Stimulated activated CD4-positive, alpha-beta T cell treated with anti-CD3 and anti-CD28 coated beads, Interleukin-4, amount 100 ng/mL, for 24 hours (primary cell): ENCODE measurements around the gene CTSF.
"Not testable (repeated sequence)": the region's sequence is repeated elsewhere in the genome, so short reads cannot be mapped to it uniquely, and the experiment has no call there.

ENCODE experiments used
- DNase-seq: peaks from one replicate; pipeline ENCODE4 v3.0.0-alpha.2; 2020

Gene CTSF

DNA sequence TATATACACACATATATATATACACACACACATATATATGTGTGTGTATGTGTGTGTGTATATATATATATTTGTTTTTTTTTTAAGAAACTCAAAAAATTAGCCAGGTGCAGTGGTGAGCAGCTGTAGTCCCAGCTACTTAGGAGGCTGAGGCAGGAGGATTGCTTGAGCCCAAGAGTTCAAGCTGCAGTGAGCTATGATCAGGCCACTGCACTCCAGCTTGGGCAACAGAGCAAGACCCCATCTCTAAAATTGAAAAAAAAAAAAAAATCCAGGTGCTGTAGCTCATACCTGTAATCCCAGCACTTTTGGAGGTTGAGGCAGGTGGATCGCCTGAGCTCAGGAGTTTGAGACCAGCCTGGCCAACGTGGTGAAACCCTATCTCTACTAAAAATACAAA lies 20.9 kb upstream of the CTSF start:
- not testable (repeated sequence) for DNase-seq

DNA sequence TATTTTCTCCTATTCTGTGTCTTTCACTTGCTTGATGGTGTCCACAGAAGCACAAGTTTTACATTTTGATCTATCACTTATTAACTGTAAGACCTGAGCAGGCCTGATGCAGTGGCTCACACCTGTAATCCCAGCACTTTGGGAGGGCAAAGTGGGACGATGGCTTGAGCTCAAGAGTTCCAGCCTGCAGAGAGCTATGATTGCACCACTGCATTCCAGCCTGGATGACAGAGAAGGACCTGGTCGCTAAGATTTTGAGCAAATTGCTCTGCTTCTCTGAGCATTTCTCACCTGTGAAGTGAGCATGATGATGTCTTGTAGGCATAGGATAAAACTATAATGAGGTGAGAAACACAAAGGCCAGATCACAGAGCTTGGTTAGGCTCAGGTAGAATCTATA lies 17.7 kb upstream of the CTSF start:
- DNase-seq: no peak

DNA sequence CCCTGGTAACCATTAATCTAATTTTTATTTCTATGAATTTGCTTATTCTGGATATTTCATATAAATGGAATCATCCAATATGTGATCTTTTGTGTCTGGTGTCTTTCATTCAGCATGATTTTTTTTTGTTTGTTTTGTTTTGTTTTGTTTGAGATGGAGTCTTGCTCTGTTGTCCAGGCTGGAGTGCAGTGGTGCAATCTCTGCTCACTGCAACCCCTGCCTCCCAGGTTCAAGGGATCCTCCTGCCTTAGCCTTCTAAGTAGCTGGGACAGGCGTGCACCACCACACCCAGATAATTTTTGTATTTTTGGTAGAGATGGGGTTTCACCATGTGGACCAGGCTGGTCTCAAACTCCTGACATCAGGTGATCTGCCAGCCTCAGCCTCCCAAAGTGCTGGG lies 17.0 kb upstream of the CTSF start:
- not testable (repeated sequence) for DNase-seq

DNA sequence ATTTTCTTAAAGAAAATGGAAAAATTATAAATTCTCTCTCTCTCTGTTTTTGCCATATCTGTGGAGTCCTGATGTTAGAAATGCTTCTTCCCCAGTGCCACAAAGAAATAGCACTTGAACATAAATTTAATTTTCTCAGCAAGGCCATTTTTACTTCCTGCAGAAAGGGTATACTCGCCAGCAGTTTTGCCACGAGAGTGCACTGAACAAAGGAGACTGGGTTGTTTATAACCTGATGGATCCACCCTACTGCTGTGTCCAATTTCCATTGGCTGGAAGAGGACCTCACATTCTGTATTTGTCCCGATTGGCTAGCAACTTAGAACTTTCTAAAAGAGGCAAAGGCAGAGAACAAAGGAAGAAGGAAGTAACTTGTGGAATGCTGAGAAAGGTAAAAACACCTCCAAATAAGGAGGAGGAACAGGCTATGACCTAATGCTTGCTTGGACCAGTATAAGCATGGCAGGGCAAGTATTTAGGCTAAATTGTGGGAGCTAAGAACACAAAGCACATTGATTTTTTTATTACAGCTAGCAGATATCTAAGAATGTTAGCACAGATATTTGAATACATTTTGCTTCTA lies 14.2 kb upstream of the CTSF start:
- not testable (repeated sequence) for DNase-seq

GRCh38 chr11:66581261-66581660 lies 12.9 kb upstream of the CTSF start:
- no peak for DNase-seq

GRCh38 chr11:66580803-66581202 lies 12.4 kb upstream of the CTSF start:
- no peak for DNase-seq

- peak; percentile 88 for DNase-seq
Observed at GRCh38 chr11:66579017-66579606, 10.7 kb upstream of the CTSF start.

GRCh38 chr11:66570850-66571180 lies 2.4 kb upstream of the CTSF start:
- no peak for DNase-seq

DNA sequence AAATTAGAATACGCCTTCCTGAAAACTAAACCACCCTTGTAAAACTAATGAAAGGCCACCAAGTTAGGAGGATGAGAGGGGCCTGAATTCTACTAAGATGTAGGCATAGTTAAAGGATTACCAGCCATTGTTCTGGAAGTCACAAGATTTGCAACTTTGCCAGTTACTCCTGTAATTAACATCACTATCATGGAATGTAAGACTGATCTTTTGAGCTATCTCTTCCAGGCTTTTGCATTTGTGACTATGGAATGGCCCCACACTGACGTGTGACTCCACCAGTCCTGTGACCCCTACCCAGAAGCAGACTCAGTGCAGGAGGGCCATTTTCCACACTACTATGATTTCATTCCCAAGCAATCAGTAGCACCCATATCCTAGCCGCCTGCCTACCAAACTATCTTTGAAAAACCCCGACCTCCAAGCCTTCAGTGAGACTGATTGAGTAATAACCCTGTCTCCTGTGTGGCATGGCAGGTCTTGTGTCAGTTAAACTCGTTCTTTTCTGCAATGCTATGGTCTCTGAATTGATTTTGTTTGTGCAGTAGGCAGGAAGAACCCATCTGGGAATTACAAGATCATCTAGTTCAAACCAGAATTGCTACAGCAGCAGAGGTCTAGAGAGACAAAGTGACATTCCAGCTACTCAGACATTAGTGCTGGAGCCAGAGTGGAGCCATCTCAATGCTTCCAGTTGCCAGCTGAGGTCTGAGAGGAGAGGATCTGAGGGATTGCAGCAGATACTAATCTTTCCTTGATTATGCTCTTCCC lies 1.9 kb upstream of the CTSF start:
- DNase-seq: no peak

DNA sequence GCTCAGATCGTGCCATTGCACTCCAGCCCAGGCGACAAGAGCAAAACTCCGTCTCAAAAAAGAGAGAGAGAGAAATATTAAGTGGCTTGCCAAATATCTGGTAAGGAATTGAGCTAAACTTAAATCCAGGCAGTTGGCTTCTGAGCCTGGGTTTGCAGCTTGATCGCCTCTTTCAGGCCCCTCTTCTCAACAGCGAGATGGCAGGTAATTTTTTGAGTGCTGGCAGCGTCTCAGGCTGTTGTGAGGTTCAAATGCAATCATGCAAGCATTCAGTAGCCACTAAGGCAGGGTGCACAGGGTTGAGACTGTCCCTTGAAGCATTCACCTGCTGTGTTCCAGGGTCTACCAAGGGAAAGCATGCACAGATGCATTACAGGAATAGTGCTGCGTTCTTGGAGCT lies 670 bp upstream of the CTSF start:
- no peak for DNase-seq

GRCh38 chr11:66567787-66568123 lies 651 bp downstream of the CTSF start:
- no peak for DNase-seq

DNA sequence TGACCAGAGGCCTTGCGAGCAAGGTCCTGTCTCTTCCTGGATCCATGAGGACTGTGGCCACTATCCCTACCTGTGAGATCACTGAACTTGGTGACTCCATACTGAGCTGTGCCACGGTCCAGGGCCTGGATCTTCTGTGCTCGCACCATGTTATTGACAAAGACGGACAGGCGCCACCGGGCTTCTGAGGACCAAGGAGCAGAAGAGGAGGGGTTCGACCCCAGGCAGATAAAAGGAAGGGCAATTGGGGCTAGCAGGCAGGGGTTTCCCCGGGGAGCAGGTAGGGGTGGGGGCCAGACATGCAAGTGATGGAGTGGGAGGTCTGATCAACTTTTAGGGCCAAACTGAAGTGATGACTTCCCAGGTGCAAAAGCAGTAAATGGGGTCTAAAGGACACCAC lies 2.2 kb downstream of the CTSF start:
- no peak for DNase-seq

DNA sequence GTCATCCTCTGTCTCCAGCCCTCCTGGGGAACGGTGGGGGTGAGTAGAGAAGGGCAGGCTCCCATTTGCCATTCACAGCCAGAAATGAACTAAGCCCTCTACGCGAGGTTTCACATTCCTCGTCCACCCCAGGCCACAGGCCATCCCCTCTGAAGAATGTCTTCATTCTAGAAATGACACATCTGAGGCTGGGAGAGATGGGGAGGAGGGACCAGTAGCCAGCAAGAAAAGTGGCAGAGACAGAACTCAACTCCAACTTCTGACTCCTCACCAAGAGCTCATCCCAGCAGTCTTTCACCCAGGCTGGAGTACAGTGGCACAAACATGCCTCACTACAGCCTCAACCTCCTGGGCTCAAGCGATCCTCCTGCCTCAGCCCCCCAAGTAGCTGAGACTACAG lies 3.4 kb downstream of the CTSF start:
- no peak for DNase-seq

DNA sequence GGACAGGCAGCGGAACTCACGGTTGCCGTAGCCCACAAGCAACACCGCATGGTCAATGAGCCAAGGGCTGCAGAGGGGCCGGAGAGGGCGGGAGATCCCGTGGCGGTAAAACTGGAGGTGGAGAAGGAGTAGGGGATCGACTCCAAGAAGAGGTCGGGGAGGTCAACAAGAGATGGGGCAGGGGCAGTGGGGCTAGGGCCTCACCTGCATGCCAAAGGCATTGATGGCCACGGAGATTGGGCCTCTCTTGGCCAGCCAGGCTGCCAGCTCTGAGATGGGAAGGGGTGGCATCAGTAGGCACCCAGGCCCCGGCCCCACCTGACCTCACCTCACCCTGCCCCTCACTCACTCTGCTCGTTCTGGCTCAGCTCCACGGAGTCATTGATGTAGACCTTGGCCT lies 3.9 kb downstream of the CTSF start:
- no peak for DNase-seq

DNA sequence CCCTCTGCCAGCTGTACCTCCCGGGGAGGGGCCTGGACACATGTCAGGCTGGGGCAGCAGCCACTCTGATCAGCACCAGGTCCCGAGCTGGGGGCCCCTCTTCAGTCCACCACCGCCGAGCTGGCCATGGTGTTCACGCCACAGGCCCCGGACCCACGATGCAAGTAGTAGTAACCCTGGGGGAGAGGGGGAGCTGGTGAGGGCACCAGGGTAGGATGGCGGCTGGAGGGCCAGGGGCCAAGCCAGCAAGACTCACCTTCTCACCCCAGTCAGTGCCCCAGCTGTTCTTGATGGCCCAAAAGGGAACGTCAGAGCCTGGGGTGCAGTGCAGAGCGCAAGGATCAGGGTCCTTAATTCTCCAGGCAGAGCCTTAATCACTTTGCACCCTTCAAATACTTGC lies 4.6 kb downstream of the CTSF start:
- DNase-seq: no peak

DNA sequence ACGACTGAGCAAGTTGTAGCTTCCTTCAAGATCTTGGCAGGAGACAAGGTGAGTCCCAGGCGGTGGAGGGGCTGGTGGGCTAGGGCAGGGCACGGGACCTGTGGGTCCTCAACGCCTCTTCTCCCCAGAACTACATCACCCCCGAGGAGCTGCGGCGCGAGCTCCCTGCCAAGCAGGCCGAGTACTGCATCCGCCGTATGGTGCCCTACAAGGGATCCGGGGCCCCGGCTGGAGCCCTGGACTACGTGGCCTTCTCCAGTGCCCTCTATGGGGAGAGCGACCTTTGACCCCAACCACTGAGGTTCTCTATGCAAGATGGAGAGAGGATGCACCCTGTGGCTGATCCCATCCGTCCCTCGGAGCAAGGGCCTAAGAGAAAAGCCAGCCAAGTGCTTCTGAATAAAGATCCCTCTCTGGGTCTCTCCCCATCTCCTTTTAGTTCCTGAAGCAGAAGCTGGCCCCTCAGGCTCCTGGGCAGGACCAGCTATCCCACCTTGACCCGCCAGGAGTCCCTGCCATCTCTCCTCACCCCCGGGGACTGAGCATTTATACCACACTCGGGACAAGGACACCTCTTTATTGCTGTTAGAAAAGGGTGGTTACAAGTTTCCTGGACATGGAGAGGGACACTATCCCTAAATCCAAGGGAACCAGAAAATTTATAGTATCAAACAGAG lies 5.4 kb downstream of the CTSF start:
- DNase-seq: no peak

- no peak for DNase-seq
Observed at GRCh38 chr11:66562275-66562674, 6.1 kb downstream of the CTSF start.

DNA sequence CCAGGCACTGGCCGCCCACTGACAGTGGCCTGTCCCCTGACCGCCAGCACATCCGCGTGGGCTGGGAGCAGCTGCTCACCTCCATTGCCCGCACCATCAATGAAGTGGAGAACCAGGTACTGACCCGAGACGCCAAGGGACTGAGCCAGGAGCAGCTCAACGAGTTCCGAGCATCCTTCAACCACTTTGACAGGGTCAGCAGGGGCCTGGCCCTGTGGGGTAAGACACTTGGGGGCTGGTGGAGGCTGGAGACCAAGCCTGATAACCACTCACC lies 6.5 kb downstream of the CTSF start:
- no peak for DNase-seq

DNA sequence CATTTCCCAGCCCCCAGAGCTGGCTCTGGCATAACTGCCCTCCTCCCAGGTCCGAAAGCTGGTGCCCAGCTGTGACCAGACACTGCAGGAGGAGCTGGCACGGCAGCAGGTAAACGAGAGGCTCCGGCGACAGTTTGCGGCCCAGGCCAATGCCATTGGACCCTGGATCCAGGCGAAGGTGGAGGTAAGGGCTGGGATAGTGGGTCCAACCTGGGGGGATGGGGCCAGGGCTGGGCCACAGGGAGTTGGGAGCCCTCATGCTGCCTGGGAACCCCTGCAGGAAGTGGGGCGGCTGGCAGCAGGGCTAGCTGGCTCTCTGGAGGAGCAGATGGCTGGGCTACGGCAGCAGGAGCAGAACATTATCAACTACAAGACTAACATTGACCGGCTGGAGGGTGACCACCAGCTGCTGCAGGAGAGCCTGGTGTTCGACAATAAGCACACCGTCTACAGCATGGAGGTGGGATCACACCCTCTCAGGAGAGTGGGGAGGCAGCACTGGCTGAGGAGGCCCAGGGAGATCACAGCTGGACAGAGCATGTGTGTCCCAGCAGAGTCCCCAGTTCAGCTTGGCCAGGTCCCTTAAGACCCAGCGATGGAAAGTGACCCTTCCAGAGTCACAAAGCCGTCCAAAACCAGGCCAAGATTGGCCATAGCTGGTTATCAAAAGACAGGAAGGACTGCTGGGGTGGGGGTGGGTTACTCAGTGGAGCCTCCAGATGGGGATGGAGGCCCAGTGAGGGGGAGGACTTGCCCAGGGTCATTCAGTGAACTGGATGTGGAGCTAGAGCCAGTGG lies 7.0 kb downstream of the CTSF start:
- DNase-seq: no peak

DNA sequence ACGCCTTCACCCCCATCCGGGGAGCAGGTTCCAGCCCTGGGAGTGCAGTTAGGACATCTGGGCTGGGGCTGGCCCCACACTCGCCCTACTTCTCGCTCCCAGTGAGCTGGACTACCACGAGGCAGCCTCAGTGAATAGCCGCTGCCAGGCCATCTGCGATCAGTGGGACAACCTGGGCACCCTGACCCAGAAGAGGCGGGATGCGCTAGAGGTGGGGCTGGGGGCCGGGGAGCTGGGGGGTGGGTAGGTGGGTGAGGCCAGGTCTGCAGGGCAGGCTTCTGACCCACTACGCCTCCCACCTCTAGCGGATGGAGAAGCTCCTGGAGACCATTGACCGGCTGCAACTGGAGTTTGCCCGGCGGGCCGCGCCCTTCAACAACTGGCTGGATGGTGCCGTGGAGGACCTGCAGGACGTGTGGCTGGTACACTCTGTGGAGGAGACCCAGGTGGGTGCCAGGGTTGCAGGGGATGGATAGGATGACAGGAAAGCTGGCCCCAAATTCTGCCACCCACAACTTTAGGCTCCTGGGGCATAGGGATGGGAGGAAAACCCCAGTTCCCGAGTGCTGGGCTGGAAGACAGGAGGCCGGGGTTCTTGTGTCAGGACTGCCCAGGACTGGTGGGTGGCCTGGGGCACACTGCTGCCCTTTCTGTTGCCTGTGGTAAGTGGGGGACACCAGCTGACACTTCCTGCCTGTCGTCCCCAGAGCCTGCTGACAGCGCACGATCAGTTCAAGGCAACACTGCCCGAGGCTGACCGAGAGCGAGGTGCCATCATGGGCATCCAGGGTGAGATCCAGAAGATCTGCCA lies 8.3 kb downstream of the CTSF start:
- no peak for DNase-seq

DNA sequence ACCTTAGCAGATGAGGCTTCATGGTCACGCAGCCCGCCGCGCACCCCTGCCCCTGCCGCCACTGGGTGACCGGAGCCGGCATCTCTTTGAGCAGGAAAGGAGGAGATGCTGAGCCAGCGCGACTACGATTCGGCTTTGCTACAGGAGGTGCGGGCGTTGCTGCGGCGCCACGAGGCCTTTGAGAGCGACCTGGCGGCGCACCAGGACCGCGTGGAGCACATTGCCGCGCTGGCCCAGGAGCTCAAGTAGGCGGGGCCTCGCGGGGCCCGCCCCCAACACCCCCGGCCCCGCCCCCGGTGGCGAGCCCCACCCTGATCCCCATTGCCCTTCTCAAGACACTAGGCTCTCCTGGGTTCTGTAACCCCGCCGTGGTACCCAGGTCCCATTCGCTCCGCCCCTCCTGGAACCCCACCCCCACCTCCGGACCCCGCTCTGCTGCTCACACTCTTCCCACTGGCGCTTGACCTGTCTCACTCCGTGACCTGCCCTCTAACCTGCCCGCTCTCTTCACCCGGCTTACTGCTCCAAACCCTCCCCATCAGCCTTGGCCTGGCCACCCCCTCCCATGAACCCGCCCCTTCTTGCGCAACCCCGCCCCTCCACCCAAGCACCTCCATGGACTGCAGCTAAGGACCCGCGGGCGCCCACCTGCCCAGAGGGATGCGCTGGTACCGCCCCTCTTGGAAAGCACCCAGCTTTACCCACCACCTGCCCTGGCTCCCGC lies 9.1 kb downstream of the CTSF start:
- peak; percentile 21 for DNase-seq

DNA sequence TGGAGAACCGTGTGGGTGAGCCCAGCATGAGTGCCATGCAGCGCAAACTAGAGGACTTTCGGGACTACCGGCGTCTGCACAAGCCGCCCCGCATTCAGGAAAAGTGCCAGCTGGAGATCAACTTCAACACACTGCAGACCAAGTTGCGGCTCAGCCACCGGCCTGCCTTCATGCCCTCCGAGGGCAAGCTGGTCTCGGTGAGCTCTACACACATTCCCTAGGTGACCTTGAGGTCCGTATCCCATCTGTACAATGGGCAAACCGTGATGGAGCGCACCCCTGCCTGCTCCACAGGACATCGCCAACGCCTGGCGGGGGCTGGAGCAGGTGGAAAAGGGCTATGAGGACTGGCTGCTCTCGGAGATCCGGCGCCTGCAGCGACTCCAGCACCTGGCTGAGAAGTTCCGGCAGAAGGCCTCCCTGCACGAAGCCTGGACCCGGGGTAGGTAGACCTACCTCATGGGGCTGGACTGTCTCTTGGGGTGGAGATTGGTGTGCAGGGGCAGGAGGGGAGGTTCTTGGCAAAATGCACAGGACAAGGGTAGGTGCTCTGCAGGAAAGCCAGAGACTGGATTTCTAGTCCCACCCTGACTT lies 10.6 kb downstream of the CTSF start:
- DNase-seq: no peak
